H1 (cell line): ENCODE results near the gene ARSI. TPM values are rescaled to one million over a fixed set of nuclear protein-coding genes. Genes with fewer than 3 reads are reported as not detected.

Source experiments
- CREB1 ChIP-seq: IDR thresholded peaks from 2 replicates; pipeline ENCODE4 v1.6.1; 2012; ENCODE audit warnings: inconsistent platforms
- CTBP2 ChIP-seq: IDR thresholded peaks from 2 replicates; pipeline ENCODE4 v1.7.0; 2011; ENCODE audit warnings: borderline replicate concordance, mild to moderate bottlenecking, moderate library complexity, mixed read lengths, low read length; ENCODE audit not compliant: insufficient read depth, insufficient read length
- MAFK ChIP-seq: IDR thresholded peaks from 2 replicates; pipeline ENCODE4 v1.6.1; 2012; ENCODE audit warnings: low read depth, mild to moderate bottlenecking, improper control_type of control experiment, low read length
- SUZ12 ChIP-seq: fragments of 200-600 bp; sonication (generic); IDR thresholded peaks from 2 replicates; pipeline ENCODE4 v1.6.1; 2012; ENCODE audit warnings: mild to moderate bottlenecking, inconsistent platforms, low read length, moderate library complexity, mixed read lengths
- TAF7 ChIP-seq: optimal IDR thresholded peaks from 2 replicates; pipeline ENCODE3; 2011; ENCODE audit warnings: low read depth, mild to moderate bottlenecking, inconsistent platforms, low read length, moderate library complexity, borderline replicate concordance
- polyA plus RNA-seq, 7 experiments: library from polyadenylated mRNA; depleted of rRNA in 3 of 7; stranded (reverse) in 5 of 7; unstranded in 2 of 7; fragments of >200 nt in 5 of 7; fragments of 200-250 nt in 2 of 7; gene quantifications; 1 replicate in 5 of 7; 2 replicates in 1 of 7; 4 replicates in 1 of 7; pipeline versions ENCODE4 v1.2.1 to v1.2.3, GENCODE V29; 2011 to 2013; ENCODE audit warnings: missing spikeins in 2 of 7, mixed read lengths in 2 of 7
- total RNA-seq: library from RNA; stranded (reverse); fragmentation: NEBNext Ultra II Directional; extraction: Animal tissue kit (Norgen Biotek cat#: 25700); gene quantifications from 2 replicates; pipeline ENCODE4 v1.2.1, GENCODE V29; 2021
- TF ChIP-seq, protein P1 (sequence below): fragments of 300-600 bp; sonication (generic); IDR thresholded peaks from 2 replicates; pipeline ENCODE4 v1.7.1; 2012; ENCODE audit warnings: low read length, moderate library complexity, mild to moderate bottlenecking, inconsistent platforms; ENCODE audit not compliant: insufficient replicate concordance
- TF ChIP-seq, protein P2 (sequence below): IDR thresholded peaks from 2 replicates; pipeline ENCODE4 v1.6.1; 2012; ENCODE audit warnings: inconsistent platforms
- TF ChIP-seq, protein P3 (sequence below): IDR thresholded peaks from 2 replicates; pipeline ENCODE4 v1.6.1; 2011; ENCODE audit warnings: low read length, improper control_type of control experiment

Gene ARSI
- total and polyA plus RNA-seq, 2 of the 8 experiments (the other 6 are each of a cell fraction or from before 2014, with no cell fraction given), result 4.5 to 6.7 TPM

DNA sequence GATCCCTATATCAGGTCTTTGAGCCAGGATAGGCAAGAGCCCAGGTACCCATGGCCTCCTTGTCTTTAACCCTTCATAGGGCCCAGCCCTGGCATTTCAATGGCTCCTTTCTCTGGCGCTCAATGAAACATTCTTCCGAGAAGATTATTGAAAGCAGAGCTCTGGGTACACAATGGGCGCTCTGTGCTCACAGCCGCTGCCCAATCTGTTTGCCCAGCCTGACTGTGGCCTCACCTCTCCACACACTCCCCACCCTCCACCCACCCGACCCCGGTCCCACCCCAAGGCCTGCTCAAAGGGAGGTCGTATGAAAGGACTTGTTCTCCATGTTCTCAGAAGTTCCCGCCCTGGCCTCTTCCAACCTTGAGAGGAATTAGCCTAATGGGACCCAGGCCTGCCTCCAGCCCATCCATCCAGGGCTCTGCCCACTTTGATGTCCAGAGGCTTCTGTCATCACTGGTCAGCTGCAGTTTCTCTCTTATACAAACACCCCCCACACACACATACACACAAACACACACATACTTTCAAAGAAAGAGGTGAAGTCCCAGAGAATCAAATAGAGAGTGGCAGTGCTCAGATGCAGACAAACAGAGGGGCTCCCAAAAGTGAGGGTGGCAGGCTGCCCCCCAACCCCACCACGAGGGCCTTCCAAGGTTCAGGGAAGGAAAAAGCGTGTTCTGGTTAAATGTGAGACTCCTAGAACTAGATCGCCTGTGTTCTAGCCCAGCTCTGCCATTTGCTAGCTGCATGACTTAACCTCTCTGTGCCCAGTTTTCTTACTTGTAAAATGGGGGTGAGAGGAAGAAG, 5.1 kb upstream of the ARSI start (continued):
- TF ChIP-seq, protein P1, sequence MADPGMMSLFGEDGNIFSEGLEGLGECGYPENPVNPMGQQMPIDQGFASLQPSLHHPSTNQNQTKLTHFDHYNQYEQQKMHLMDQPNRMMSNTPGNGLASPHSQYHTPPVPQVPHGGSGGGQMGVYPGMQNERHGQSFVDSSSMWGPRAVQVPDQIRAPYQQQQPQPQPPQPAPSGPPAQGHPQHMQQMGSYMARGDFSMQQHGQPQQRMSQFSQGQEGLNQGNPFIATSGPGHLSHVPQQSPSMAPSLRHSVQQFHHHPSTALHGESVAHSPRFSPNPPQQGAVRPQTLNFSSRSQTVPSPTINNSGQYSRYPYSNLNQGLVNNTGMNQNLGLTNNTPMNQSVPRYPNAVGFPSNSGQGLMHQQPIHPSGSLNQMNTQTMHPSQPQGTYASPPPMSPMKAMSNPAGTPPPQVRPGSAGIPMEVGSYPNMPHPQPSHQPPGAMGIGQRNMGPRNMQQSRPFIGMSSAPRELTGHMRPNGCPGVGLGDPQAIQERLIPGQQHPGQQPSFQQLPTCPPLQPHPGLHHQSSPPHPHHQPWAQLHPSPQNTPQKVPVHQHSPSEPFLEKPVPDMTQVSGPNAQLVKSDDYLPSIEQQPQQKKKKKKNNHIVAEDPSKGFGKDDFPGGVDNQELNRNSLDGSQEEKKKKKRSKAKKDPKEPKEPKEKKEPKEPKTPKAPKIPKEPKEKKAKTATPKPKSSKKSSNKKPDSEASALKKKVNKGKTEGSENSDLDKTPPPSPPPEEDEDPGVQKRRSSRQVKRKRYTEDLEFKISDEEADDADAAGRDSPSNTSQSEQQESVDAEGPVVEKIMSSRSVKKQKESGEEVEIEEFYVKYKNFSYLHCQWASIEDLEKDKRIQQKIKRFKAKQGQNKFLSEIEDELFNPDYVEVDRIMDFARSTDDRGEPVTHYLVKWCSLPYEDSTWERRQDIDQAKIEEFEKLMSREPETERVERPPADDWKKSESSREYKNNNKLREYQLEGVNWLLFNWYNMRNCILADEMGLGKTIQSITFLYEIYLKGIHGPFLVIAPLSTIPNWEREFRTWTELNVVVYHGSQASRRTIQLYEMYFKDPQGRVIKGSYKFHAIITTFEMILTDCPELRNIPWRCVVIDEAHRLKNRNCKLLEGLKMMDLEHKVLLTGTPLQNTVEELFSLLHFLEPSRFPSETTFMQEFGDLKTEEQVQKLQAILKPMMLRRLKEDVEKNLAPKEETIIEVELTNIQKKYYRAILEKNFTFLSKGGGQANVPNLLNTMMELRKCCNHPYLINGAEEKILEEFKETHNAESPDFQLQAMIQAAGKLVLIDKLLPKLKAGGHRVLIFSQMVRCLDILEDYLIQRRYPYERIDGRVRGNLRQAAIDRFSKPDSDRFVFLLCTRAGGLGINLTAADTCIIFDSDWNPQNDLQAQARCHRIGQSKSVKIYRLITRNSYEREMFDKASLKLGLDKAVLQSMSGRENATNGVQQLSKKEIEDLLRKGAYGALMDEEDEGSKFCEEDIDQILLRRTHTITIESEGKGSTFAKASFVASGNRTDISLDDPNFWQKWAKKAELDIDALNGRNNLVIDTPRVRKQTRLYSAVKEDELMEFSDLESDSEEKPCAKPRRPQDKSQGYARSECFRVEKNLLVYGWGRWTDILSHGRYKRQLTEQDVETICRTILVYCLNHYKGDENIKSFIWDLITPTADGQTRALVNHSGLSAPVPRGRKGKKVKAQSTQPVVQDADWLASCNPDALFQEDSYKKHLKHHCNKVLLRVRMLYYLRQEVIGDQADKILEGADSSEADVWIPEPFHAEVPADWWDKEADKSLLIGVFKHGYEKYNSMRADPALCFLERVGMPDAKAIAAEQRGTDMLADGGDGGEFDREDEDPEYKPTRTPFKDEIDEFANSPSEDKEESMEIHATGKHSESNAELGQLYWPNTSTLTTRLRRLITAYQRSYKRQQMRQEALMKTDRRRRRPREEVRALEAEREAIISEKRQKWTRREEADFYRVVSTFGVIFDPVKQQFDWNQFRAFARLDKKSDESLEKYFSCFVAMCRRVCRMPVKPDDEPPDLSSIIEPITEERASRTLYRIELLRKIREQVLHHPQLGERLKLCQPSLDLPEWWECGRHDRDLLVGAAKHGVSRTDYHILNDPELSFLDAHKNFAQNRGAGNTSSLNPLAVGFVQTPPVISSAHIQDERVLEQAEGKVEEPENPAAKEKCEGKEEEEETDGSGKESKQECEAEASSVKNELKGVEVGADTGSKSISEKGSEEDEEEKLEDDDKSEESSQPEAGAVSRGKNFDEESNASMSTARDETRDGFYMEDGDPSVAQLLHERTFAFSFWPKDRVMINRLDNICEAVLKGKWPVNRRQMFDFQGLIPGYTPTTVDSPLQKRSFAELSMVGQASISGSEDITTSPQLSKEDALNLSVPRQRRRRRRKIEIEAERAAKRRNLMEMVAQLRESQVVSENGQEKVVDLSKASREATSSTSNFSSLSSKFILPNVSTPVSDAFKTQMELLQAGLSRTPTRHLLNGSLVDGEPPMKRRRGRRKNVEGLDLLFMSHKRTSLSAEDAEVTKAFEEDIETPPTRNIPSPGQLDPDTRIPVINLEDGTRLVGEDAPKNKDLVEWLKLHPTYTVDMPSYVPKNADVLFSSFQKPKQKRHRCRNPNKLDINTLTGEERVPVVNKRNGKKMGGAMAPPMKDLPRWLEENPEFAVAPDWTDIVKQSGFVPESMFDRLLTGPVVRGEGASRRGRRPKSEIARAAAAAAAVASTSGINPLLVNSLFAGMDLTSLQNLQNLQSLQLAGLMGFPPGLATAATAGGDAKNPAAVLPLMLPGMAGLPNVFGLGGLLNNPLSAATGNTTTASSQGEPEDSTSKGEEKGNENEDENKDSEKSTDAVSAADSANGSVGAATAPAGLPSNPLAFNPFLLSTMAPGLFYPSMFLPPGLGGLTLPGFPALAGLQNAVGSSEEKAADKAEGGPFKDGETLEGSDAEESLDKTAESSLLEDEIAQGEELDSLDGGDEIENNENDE, result no peak
- TF ChIP-seq CTBP2 (no peak), MAFK (no peak), TAF7 (no peak), SUZ12 (no peak), CREB1 (no peak)
- TF ChIP-seq, protein P2, sequence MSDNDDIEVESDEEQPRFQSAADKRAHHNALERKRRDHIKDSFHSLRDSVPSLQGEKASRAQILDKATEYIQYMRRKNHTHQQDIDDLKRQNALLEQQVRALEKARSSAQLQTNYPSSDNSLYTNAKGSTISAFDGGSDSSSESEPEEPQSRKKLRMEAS, result no peak
- TF ChIP-seq, protein P3, sequence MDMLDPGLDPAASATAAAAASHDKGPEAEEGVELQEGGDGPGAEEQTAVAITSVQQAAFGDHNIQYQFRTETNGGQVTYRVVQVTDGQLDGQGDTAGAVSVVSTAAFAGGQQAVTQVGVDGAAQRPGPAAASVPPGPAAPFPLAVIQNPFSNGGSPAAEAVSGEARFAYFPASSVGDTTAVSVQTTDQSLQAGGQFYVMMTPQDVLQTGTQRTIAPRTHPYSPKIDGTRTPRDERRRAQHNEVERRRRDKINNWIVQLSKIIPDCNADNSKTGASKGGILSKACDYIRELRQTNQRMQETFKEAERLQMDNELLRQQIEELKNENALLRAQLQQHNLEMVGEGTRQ, result no peak
